ENCODE measurements around the gene ZMYM4.

DNA sequence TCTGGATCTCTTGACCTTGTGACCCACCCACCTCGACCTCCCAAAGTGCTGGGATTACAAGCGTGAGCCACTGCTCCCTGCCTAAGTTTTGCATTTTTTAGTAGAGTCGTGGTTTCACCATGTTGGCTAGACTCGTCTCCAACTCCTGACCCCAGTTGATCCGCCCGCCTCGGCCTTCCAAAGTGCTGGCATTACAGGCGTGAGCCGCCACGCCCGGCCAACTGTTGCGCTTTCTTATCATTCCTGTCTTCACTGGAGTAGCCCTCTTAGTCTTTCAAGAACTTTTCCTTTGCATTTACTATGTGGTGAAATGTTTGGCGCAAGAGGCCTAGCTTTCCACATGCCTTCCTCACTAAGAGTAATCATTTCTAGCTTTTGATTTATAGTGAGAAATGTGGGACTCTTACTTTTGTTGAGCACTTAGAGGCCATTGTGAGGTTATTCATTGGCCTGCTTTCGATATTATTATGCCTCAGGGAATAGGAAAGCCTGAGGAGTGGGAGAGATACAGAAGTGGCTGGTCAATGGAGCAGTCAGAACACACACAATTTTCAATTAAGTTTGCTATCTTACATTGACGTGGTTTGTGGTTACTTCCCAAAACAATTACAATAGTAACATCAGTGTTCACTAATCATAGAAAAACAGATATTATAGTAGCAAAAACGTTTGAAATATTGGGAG lies 111.0 kb downstream of the ZMYM4 start:
- TF ChIP-seq CTCF (IDR thresholded peaks at IDR 0.05; ENCODE audit: poor library complexity, severe bottlenecking) (no peak), MXI1 (conservative IDR thresholded peaks at IDR 0.05; ENCODE audit: poor library complexity, severe bottlenecking) (no peak), EZH2 (IDR thresholded peaks at IDR 0.05; ENCODE audit: borderline replicate concordance, insufficient read depth, low read length, poor library complexity, severe bottlenecking) (no peak), SMC3 (conservative IDR thresholded peaks at IDR 0.05; ENCODE audit: poor library complexity) (no peak), EP300 (conservative IDR thresholded peaks at IDR 0.05; ENCODE audit: poor library complexity, severe bottlenecking) (no peak), POLR2AphosphoS5 (IDR thresholded peaks at IDR 0.05) (no peak), RAD21 (conservative IDR thresholded peaks at IDR 0.05) (no peak), TAF1 (IDR thresholded peaks at IDR 0.05; ENCODE audit: low read depth) (no peak)
- TF ChIP-seq, protein P1, sequence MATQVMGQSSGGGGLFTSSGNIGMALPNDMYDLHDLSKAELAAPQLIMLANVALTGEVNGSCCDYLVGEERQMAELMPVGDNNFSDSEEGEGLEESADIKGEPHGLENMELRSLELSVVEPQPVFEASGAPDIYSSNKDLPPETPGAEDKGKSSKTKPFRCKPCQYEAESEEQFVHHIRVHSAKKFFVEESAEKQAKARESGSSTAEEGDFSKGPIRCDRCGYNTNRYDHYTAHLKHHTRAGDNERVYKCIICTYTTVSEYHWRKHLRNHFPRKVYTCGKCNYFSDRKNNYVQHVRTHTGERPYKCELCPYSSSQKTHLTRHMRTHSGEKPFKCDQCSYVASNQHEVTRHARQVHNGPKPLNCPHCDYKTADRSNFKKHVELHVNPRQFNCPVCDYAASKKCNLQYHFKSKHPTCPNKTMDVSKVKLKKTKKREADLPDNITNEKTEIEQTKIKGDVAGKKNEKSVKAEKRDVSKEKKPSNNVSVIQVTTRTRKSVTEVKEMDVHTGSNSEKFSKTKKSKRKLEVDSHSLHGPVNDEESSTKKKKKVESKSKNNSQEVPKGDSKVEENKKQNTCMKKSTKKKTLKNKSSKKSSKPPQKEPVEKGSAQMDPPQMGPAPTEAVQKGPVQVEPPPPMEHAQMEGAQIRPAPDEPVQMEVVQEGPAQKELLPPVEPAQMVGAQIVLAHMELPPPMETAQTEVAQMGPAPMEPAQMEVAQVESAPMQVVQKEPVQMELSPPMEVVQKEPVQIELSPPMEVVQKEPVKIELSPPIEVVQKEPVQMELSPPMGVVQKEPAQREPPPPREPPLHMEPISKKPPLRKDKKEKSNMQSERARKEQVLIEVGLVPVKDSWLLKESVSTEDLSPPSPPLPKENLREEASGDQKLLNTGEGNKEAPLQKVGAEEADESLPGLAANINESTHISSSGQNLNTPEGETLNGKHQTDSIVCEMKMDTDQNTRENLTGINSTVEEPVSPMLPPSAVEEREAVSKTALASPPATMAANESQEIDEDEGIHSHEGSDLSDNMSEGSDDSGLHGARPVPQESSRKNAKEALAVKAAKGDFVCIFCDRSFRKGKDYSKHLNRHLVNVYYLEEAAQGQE (IDR thresholded peaks at IDR 0.05; ENCODE audit: borderline replicate concordance) = no peak

Data from neural cell (in vitro differentiated cells).